Subcutaneous adipose tissue (tissue), 4 donors: Measurements from ENCODE around the gene EFEMP2. TPM values are rescaled to one million over a fixed set of nuclear protein-coding genes. Genes with fewer than 3 reads are reported as not detected.

Source experiments
- CTCF ChIP-seq: fragments of 450-650 bp; IDR thresholded peaks from one replicate; pipeline ENCODE4 v1.5.1; 2016; ENCODE audit warnings: low read depth, mild to moderate bottlenecking, control low read depth, antibody characterized with exemption, moderate library complexity
- total RNA-seq, 4 donors: library from RNA; depleted of rRNA; stranded (reverse); fragments of >200 nt; gene quantifications; one replicate each; pipeline ENCODE4 v1.1.0, GENCODE V29; 2016

EFEMP2 gene
- 10 to 100 TPM; 45.0 to 85.2 (median 62.2) TPM for total RNA-seq

DNA sequence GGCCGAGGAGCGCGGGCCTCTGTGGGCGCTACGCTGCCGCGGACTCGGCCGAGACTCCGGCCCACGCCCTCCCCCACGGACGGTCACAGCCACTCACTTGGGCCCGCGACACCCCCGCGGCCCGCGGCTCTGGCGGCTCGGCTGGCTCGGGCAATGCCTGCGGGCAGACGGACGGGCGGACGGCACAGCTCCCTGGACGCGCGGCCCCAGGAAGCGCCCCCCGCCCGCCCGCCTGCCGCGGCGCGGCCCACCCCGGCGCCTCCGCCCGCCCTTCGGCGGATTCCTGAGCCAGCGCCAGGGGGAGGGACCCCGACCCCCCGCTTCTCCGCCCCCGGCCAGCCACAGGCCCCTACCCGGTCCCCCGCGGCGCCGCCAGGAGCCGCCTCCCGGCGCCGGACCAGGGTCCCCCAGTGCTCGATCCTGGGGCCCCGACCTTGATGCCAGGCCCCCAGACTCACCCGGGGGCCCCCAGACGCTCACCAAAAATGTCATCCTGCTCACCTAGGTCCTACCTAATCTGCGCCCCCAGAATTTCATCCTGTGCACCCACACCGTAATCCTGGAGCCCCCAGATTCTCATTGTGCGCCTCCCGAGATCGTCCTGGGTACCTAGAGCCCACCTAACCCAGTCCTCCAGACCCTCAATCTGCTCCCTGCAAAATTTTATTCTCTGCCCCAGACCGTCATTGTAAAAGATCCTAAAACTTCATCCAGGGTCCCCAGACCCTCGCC is at the start of gene EFEMP2:
Gene EFEMP2, minus strand, starts transcription at position 215 of the 732 bp plus-strand sequence. CDS start 446 bp downstream, outside the sequence.
- TF ChIP-seq CTCF = no peak

DNA sequence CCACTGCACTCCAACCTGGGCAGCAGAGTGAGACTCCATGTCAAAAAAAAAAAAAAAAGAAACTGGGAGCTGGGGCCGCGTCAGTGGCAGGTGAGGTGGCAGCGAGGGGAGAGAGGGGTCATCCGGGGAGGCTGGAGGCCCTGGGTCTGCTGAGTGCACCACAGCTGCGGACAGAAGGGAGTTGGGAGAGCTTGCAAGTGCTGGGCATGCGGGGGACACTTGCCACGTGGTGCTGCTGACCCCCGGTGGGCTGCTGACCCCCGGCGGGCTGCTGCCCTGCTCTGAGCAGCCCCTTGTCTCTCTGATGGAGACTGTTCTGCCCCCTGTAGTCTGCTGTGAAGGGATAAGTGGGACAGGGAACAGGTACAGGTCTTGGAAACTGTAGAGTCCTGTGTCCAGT is 49.3 kb upstream of the EFEMP2 start:
- no peak for TF ChIP-seq CTCF

- no peak for TF ChIP-seq CTCF
Measured at GRCh38 chr11:65921033-65921555, 48.5 kb upstream of the EFEMP2 start.

DNA sequence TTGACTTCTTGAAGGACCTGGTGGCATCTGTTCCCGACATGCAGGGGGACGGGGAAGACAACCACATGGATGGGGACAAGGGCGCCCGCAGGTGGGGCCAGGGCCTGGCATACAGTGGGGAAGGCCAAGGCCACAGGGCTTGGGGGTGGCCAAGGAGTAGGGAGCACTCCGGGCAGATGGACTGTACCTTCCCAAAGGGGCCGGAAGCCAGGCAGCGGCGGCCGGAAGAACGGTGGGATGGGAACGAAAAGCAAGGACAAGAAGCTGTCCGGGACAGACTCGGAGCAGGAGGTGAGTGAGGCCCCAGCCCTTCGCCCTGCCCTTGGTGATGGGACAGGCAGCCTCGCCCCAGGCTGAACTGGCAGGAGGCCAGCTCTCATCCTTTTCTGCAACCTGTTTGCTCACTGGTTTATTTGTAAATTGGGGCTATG is 47.8 kb upstream of the EFEMP2 start:
- TF ChIP-seq CTCF = no peak

- no peak for TF ChIP-seq CTCF
Measured at GRCh38 chr11:65919573-65920371, 47.2 kb upstream of the EFEMP2 start.

DNA sequence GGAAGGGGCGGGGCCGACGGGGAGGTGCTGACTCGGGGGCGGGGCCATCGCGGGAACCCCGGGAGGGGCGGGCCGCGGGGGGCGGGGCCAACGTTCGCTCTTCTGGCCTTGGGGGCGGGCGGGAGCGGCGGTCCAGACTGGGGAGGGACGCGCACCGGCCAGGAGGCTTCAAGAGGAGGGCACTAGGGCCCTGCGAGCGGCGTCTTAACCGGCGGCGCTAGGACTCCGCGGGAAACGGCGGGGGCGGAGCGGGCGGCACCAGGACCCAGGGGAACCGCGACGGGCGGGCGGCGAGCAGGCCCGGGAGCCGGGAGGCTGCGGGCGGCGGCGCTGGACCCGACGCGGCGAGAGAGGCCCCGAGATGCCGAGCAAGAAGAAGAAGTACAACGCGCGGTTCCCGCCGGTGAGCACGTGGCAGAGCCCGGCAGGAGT is 46.6 kb upstream of the EFEMP2 start, which contains the start of gene DRAP1:
Gene DRAP1, plus strand, starts transcription at position 286 of the 432 bp plus-strand sequence. Its CDS starts 76 bp downstream, at position 362.
- TF ChIP-seq CTCF = no peak
